HepG2 (cell line): Measurements from ENCODE around the gene ABCF1. TPM values are rescaled to one million over a fixed set of nuclear protein-coding genes. Genes with fewer than 3 reads are reported as not detected.

Experiments used
- AGO1 ChIP-seq: fragments of 200-400 bp; formaldehyde crosslinking; IDR thresholded peaks from 2 replicates; pipeline ENCODE4 v1.6.1; 2017; ENCODE audit warnings: mild to moderate bottlenecking, low read depth, low read length, moderate library complexity; ENCODE audit not compliant: poor library complexity, severe bottlenecking
- AGO2 ChIP-seq: fragments of 200-400 bp; formaldehyde crosslinking; optimal IDR thresholded peaks from 2 replicates; pipeline ENCODE3; 2017; ENCODE audit warnings: mild to moderate bottlenecking, low read depth, low read length, moderate library complexity
- CHCHD3 ChIP-seq: sonication (generic); formaldehyde crosslinking; IDR thresholded peaks from 2 replicates; pipeline ENCODE4 v1.8.0; 2022; ENCODE audit warnings: mild to moderate bottlenecking, missing genetic modification reagents, moderate library complexity
- DZIP1 ChIP-seq: sonication (generic); formaldehyde crosslinking; IDR thresholded peaks from 2 replicates; pipeline ENCODE4 v1.5.0; 2020; ENCODE audit warnings: mild to moderate bottlenecking, missing genetic modification reagents
- ETV6 ChIP-seq: sonication (generic); formaldehyde crosslinking; conservative IDR thresholded peaks from 2 replicates; pipeline ENCODE4 v1.4.0; 2020; ENCODE audit warnings: missing genetic modification reagents
- HNRNPLL ChIP-seq: fragments of 200-400 bp; formaldehyde crosslinking; IDR thresholded peaks from 2 replicates; pipeline ENCODE4 v1.6.1; 2017; ENCODE audit warnings: mild to moderate bottlenecking, low read depth, low read length; ENCODE audit not compliant: poor library complexity, severe bottlenecking
- KLF15 ChIP-seq: sonication (generic); formaldehyde crosslinking; IDR thresholded peaks from 2 replicates; pipeline ENCODE4 v1.8.1; 2023; ENCODE audit warnings: borderline replicate concordance, mild to moderate bottlenecking, inconsistent platforms, missing genetic modification reagents, mixed read lengths
- LBX2 ChIP-seq: sonication (generic); formaldehyde crosslinking; IDR thresholded peaks from 2 replicates; pipeline ENCODE4 v1.5.0; 2020; ENCODE audit warnings: missing genetic modification reagents, mild to moderate bottlenecking, borderline replicate concordance
- NONO ChIP-seq, 2 experiments: fragments of 450-650 bp in 1 of 2; sonication (generic) in 1 of 2; formaldehyde crosslinking in 1 of 2; IDR thresholded peaks in 1 of 2; conservative IDR thresholded peaks in 1 of 2; 2 replicates each; pipeline versions ENCODE4 v1.6.1 to v1.8.0; 2017 to 2022; ENCODE audit warnings: mild to moderate bottlenecking in 1 of 2, missing genetic modification reagents in 1 of 2, moderate library complexity in 1 of 2
- PHF21A ChIP-seq: sonication (generic); formaldehyde crosslinking; IDR thresholded peaks from 2 replicates; pipeline ENCODE4 v1.5.0; 2020; ENCODE audit warnings: mild to moderate bottlenecking, missing genetic modification reagents
- POLR2A ChIP-seq, 2 experiments: IDR thresholded peaks; 2 replicates each; pipeline ENCODE4 v1.6.1; 2011; ENCODE audit warnings: low read depth in 2 of 2, low read length in 2 of 2, mild to moderate bottlenecking in 1 of 2, moderate library complexity in 1 of 2; ENCODE audit not compliant: insufficient read depth in 1 of 2
- POLR2AphosphoS5 ChIP-seq: IDR thresholded peaks from 2 replicates; pipeline ENCODE4 v1.6.1; 2012; ENCODE audit warnings: low read depth, low read length
- RBFOX2 ChIP-seq: fragments of 200-400 bp; formaldehyde crosslinking; IDR thresholded peaks from 2 replicates; pipeline ENCODE4 v1.6.1; 2017; ENCODE audit warnings: low read depth, mild to moderate bottlenecking, low read length
- RELA ChIP-seq: sonication (generic); formaldehyde crosslinking; IDR thresholded peaks from 2 replicates; pipeline ENCODE4 v1.4.0; 2020; ENCODE audit warnings: missing genetic modification reagents
- RNF2 ChIP-seq: fragments of 450-650 bp; conservative IDR thresholded peaks from 2 replicates; pipeline ENCODE4 v1.6.1; 2016; ENCODE audit warnings: low read depth
- ZNF883 ChIP-seq: sonication (generic); formaldehyde crosslinking; IDR thresholded peaks from 2 replicates; pipeline ENCODE4 v1.5.1; 2020; ENCODE audit warnings: mild to moderate bottlenecking, missing genetic modification reagents; ENCODE audit errors: not compliant biosample characterization
- ZNF891 ChIP-seq: sonication (generic); formaldehyde crosslinking; IDR thresholded peaks from 2 replicates; pipeline ENCODE4 v1.5.0; 2020; ENCODE audit warnings: mild to moderate bottlenecking, missing genetic modification reagents
- polyA plus RNA-seq, 8 experiments: library from polyadenylated mRNA; depleted of rRNA in 3 of 8; stranded (reverse) in 7 of 8; unstranded in 1 of 8; fragments of >200 nt; fragmentation: Illumina TruSeq in 4 of 8; extraction: Trizol in 4 of 8; gene quantifications; 2 replicates each; pipeline versions ENCODE4 v1.2.1 to v1.2.3, GENCODE V29; 2011 to 2016; ENCODE audit warnings: low read depth in 4 of 8, missing spikeins in 1 of 8, mixed read lengths in 1 of 8; ENCODE audit not compliant: insufficient read depth in 1 of 8
- total RNA-seq, 5 experiments: library from RNA; depleted of rRNA; stranded (reverse); fragments of >200 nt; fragmentation: Illumina TruSeq; extraction: Trizol; gene quantifications; 2 replicates each; pipeline ENCODE4 v1.2.3, GENCODE V29; 2016; ENCODE audit warnings: low read depth in 1 of 5
- TF ChIP-seq, protein P1 (sequence below): sonication (generic); formaldehyde crosslinking; IDR thresholded peaks from 2 replicates; pipeline ENCODE4 v1.5.1; 2020; ENCODE audit warnings: mild to moderate bottlenecking, moderate library complexity, missing genetic modification reagents

ABCF1 gene
- total and polyA plus RNA-seq, 2 of the 13 experiments (the other 11 are each of a cell fraction or from before 2014, with no cell fraction given): 25.4 to 98.9 TPM

- TF ChIP-seq LBX2 (CRISPR knock-in tag) (no peak), RBFOX2 (peak; percentile 93), PHF21A (CRISPR knock-in tag) (no peak), AGO2 (peak; percentile 99), POLR2A (IDR thresholded peaks at IDR 0.05; ENCODE audit: insufficient read depth in 1 of 2, low read depth in 2 of 2, low read length in 2 of 2) (peak; percentile 30 to 44; a peak in 3 of 4 replicates), HNRNPLL (peak; percentile 11), RNF2 (no peak), RELA (CRISPR knock-in tag) (no peak), ETV6 (no peak), ZNF891 (0 out of 2 replicates have a peak, but pooled peaks have one; percentile 35), CHCHD3 (CRISPR knock-in tag) (no peak), DZIP1 (CRISPR knock-in tag) (0 out of 2 replicates have a peak, but pooled peaks have one; percentile 27), POLR2AphosphoS5 (0 out of 2 replicates have a peak, but pooled peaks have one; percentile 11), KLF15 (CRISPR knock-in tag) (no peak), AGO1 (peak; percentile 32), ZNF883 (CRISPR knock-in tag) (peak; percentile 53), NONO (IDR thresholded peaks at IDR 0.05) (no peak), NONO (CRISPR knock-in tag; conservative IDR thresholded peaks at IDR 0.05) (0 out of 2 replicates have a peak, but pooled peaks have one; percentile 24)
- TF ChIP-seq, protein P1, sequence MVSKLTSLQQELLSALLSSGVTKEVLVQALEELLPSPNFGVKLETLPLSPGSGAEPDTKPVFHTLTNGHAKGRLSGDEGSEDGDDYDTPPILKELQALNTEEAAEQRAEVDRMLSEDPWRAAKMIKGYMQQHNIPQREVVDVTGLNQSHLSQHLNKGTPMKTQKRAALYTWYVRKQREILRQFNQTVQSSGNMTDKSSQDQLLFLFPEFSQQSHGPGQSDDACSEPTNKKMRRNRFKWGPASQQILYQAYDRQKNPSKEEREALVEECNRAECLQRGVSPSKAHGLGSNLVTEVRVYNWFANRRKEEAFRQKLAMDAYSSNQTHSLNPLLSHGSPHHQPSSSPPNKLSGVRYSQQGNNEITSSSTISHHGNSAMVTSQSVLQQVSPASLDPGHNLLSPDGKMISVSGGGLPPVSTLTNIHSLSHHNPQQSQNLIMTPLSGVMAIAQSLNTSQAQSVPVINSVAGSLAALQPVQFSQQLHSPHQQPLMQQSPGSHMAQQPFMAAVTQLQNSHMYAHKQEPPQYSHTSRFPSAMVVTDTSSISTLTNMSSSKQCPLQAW (CRISPR knock-in tag): no peak
Measured at GRCh38 chr6:30601815-30602641, 30.8 kb downstream of the ABCF1 start (continued).
